Stimulated activated CD4-positive, alpha-beta T cell treated with anti-CD3 and anti-CD28 coated beads, Interleukin-1b, Interleukin-23, amount 100 ng/mL, for 24 hours (primary cell): ENCODE results near the gene GNG13.
"Not testable (repeated sequence)": the region's sequence is repeated elsewhere in the genome, so short reads cannot be mapped to it uniquely, and the experiment has no call there.

Source experiments
- DNase-seq, 4 experiments: peaks; one replicate each; pipeline ENCODE4 v3.0.0-alpha.2; 2020; ENCODE audit warnings: low read depth in 4 of 4, low spot score in 1 of 4

GNG13 gene

DNA sequence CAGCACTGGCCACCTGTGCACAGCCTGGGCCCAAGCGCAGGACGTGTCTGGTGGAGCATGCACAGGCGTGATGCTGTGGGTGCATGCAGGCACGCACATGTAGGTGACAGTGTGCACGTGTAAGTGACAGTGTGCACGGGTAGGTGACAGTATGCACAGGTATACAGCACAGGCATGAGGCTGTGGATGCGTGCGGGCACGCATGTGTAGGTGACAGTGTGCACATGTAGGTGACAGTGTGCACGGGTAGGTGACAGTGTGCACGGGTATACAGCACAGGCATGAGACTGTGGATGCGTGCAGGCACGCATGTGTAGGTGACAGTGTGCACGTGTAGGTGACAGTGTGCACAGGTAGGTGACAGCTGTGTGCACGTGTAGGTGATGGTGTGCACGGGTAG lies 20.2 kb downstream of the GNG13 start:
- no peak for DNase-seq

GRCh38 chr16:779561-779960 lies 21.0 kb downstream of the GNG13 start:
- DNase-seq: no peak

- no peak for DNase-seq
Observed at GRCh38 chr16:778909-779527, 21.5 kb downstream of the GNG13 start.

DNA sequence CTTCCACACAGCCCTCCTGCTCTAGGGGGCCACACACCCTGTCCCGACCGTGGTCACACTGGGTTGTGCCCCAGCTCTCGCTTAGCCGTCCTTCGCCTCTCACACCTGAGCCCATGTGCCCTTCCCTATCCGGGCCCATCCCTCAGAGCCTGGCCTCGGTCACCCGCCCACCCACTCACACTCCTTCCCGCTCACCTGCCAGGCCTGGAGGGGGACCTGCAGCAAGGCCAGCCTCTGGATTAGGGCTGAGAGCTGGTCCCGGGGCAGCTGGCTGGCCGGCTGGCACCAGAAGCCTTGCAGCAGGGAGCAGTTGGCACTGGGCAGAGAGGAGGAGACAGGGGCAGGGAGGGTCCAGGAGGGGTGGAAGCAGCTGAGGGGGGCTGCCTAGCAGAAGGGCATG lies 22.1 kb downstream of the GNG13 start:
- DNase-seq: no peak

- no peak for DNase-seq
Observed at GRCh38 chr16:777826-778225, 22.7 kb downstream of the GNG13 start.

DNA sequence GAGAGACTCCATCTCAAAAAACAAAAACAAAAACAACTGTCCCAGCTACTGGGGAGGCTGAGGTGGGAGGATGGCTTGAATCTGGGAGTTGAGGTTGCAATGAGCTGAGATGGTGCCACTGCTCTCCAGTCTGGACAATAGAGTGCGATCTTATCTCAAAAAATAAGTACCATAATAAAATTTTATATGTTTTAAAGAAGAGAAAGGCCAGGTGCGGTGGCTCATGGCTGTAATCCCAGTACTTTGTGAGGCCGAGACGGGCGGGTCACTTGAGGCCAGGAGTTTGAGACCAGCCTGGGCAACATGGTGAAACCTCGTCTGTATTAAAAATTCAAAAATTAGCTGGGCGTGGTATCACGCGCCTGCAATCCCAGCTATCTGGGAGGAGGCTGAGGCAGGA lies 23.7 kb downstream of the GNG13 start:
- no peak for DNase-seq

DNA sequence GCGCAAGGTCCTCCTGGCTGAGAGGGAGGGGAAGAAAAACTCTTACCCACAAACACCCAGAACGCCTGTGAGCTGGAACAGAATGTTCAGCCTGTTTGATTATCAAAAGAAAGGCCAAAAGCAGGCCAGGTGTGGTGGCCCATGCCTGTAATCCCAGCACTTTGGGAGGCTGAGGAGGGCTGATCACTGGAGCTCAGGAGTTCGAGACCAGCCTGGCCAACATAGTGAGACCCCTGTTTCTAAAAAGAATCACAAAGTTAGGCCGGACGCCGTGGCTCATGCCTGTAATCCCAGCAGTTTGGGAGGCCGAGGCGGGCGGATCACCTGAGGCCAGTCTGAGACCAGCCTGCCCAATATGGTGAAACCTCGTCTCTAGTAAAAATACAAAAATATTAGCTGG lies 24.2 kb downstream of the GNG13 start:
- DNase-seq: not testable (repeated sequence)

DNA sequence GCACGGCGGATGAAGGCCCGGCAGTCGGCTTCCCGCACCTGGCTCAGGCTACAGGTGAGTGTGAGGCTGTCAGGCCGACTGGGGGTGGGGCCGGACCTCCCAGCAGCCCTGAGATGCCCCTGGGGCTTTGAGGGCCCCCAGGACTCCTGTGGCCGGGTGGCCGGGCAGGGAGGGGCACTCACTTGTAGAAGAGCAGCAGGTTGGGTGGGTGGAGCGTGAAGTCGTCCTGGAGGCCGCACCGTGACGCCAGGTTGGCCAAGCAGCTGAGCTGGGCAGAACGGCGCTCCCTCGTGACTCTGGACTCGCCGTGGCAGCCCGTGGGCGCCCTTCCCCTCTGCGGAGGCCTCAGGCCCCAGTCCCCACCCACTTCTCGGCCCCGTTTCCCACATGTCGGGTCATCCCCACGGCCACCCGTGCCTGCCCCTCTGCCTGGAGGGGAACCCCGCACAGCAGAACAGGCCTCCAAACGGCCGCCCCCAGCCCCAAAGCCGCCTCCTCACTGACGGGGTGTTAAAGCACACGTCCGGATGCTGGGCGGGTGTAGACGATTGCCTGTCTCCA lies 25.2 kb downstream of the GNG13 start:
- DNase-seq: no peak

GRCh38 chr16:774086-775001 lies 26.2 kb downstream of the GNG13 start:
- no peak for DNase-seq

- DNase-seq: no peak
Observed at GRCh38 chr16:772959-773358, 27.6 kb downstream of the GNG13 start.

DNA sequence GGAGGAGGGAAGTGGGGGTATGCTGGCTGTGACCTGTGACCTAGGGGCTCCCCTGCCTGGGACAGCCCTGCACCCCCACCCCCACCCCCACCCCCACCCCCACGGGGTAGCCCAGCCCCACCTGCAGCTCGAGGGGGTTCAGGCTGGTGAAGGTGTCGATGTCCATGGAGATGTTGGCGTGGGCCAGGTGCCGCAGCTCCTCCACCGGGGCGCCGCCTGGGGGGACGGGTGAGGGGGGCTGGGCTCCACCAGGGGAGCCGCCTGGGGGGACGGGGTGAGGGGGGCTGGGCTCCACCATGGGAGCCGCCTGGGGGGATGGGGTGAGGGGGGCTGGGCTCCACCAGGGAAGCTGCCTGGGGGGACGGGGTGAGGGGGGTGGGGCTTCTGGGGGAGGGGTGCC lies 30.1 kb downstream of the GNG13 start:
- DNase-seq: no peak

- no peak for DNase-seq
Observed at GRCh38 chr16:769934-770333, 30.6 kb downstream of the GNG13 start.

DNA sequence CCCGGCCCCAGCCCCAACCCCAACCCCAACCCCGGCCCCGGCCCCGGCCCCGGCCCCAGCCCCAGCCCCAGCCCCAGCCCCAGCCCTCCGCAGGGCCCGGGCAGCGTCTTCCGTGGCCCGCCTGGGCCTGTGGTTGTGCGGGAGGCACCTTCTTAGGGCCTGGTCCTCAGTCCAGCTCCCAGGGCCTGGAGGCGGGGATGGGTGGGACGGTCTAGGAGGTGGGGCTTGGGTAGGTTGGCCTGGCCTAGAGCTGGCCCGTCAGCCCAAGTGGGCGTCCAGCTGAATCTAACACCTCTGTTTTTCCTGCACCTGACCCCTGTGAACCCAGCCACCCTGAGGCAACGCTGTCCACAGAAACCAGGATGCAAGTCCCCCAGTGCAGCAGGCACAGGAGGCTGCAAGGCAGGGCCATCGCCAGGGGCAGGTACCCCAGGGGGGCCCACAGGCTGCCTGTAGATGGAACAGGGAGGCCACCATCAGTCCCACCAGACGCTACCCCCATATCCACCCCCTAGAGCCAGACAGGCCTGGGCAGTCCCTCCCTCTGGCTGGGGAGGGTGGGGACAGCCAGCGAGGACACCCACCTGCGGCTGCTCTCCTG lies 31.2 kb downstream of the GNG13 start:
- DNase-seq: no peak

- DNase-seq: no peak
Observed at GRCh38 chr16:768428-768827, 32.1 kb downstream of the GNG13 start.

DNA sequence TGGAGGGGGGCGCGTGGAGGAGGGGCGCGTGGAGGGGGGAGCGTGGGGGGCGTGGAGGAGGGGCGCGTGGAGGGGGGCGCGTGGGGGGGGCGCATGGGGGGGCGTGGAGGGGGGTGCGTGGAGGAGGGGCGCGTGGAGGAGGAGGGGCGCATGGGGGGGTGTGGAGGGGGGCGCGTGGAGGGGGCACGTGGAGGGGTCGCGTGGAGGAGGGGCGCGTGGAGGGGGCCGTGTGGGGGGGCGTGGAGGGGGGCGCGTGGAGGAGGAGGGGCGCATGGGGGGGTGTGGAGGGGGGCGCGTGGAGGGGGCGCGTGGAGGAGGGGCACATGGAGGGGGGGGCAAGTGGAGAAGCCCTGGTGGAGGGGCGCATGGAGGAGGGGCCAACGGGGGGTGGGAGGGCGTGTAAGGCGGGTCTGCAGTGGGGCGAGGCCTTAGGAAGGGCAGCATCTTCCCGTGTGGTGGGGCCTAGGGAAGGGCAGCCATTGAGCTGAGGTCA lies 32.7 kb downstream of the GNG13 start:
- no peak for DNase-seq

- DNase-seq: no peak
Observed at GRCh38 chr16:766820-767640, 33.5 kb downstream of the GNG13 start.

DNA sequence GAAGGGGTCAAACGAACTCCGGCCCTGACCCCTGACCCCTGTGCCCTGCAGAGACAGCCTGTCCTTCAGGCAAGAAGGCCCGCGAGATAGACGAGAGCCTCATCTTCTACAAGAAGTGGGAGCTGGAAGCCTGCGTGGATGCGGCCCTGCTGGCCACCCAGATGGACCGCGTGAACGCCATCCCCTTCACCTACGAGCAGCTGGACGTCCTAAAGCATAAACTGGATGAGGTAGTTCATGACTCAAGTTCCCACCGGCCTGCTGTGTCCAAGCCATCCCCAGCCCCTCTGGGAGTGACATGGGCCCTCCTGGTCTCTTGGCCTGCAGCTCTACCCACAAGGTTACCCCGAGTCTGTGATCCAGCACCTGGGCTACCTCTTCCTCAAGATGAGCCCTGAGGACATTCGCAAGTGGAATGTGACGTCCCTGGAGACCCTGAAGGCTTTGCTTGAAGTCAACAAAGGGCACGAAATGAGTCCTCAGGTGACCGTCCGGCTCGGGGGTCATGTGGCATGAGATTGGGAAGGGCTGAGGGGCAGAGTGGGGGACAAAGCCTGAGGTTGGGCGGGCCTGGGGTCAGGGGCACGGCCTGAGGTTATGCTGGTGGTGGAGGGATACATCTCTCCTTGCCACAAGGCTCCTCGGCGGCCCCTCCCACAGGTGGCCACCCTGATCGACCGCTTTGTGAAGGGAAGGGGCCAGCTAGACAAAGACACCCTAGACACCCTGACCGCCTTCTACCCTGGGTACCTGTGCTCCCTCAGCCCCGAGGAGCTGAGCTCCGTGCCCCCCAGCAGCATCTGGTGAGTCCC lies 34.3 kb downstream of the GNG13 start:
- DNase-seq: no peak

DNA sequence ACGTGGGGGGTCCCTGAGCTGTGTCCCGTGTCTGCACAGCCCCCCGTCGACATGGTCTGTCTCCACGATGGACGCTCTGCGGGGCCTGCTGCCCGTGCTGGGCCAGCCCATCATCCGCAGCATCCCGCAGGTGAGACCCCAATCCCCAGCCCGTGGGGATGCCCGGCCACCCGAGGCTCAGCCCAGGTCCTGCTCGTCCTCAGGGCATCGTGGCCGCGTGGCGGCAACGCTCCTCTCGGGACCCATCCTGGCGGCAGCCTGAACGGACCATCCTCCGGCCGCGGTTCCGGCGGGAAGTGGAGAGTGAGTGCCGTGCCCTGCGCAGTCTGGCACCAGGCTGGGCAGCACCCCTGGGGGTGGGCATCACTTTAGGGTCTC lies 35.1 kb downstream of the GNG13 start:
- DNase-seq: no peak

DNA sequence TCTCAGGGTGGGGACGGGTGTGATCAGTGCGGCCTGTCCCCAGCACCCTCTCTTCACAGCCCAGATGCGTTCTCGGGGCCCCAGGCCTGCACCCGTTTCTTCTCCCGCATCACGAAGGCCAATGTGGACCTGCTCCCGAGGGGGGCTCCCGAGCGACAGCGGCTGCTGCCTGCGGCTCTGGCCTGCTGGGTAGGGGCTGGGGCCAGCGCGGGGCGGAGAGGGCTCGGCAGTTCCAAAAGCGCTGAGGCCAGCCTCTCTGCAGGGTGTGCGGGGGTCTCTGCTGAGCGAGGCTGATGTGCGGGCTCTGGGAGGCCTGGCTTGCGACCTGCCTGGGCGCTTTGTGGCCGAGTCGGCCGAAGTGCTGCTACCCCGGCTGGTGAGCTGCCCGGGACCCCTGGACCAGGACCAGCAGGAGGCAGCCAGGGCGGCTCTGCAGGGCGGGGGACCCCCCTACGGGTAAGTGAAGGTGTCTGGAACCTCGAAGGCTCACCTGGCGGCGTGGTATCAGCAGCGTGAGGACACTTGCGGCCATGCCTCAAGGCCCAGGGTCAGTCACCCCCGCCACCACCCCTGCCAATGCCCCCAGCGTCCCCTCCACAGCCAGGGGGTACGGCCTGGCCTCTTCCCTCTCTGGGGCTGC lies 35.6 kb downstream of the GNG13 start:
- no peak for DNase-seq
